Esophagus (tissue), 2 donors: ENCODE data around the gene PIEZO2. TPM values are rescaled to one million over a fixed set of nuclear protein-coding genes. Genes with fewer than 3 reads are reported as not detected.
"Not testable (repeated sequence)": the region's sequence is repeated elsewhere in the genome, so short reads cannot be mapped to it uniquely, and the experiment has no call there.

ENCODE experiments used
- H3K27ac ChIP-seq, 2 donors: one replicate each; pipeline ENCODE4 v1.5.1; 2013; ENCODE audit warnings: low read depth in 2 of 2, mild to moderate bottlenecking in 2 of 2, inconsistent platforms in 1 of 2, low read length in 1 of 2, moderate library complexity in 1 of 2
- H3K27me3 ChIP-seq, 2 donors: one replicate each; pipeline ENCODE4 v1.6.1; 2013; ENCODE audit warnings: low read length in 2 of 2, control low read depth in 1 of 2, mild to moderate bottlenecking in 1 of 2; ENCODE audit not compliant: insufficient read depth in 2 of 2, control insufficient read depth in 1 of 2
- H3K36me3 ChIP-seq, 2 donors: one replicate each; pipeline ENCODE4 v1.6.1; 2013; ENCODE audit warnings: low read length in 1 of 2; ENCODE audit not compliant: control insufficient read depth in 2 of 2, insufficient read depth in 2 of 2
- H3K4me1 ChIP-seq, 2 donors: one replicate each; pipeline ENCODE4 v1.6.1; 2013; ENCODE audit warnings: low read length in 1 of 2; ENCODE audit not compliant: control insufficient read depth in 2 of 2, insufficient read depth in 2 of 2
- H3K4me3 ChIP-seq, 2 donors: one replicate each; pipeline ENCODE4 v1.5.1; 2013; ENCODE audit warnings: low read length in 2 of 2, mild to moderate bottlenecking in 2 of 2, low read depth in 1 of 2, moderate library complexity in 1 of 2
- H3K9me3 ChIP-seq, 2 donors: one replicate each; pipeline ENCODE4 v1.6.1; 2013; ENCODE audit warnings: mild to moderate bottlenecking in 2 of 2, low read depth in 1 of 2, low read length in 1 of 2, moderate library complexity in 1 of 2; ENCODE audit not compliant: control insufficient read depth in 2 of 2, insufficient read depth in 1 of 2
- WGBS, 2 donors: extraction: QIAGEN DNeasy Blood & Tissue Kit; methylation state at CpG; one replicate each; pipeline ENCODE4 v1.1.7; 2013; 5-methylcytosine and 5-hydroxymethylcytosine counted together
- polyA plus RNA-seq, 2 donors: library from polyadenylated mRNA; stranded (reverse); fragments of 200-250 nt; gene quantifications; one replicate each; pipeline ENCODE4 v1.2.3, GENCODE V29; 2013
- donor health status: healthy with polysubstance abuse.
- donor health status: Bipolar disorder and iron deficiency.

The PIEZO2 gene
- polyA plus RNA-seq, 2 donors, result 0.37 to 0.66 TPM

- 65 to 75% methylated on average over 4 of the region's 4 CpGs for WGBS, 2 donors
- H3K36me3 ChIP-seq, result no peaks in the 10 kb centered on the region
- peaks cover 0 to 5% of the 10 kb centered on the region in 2 donors for H3K27me3 ChIP-seq
- no peak overlapping the region for H3K4me3 ChIP-seq
- peaks cover 0 to 3% of the 10 kb centered on the region in 2 donors for H3K9me3 ChIP-seq
- no peak overlapping the region for H3K27ac ChIP-seq
- peaks cover 0 to 8% of the 10 kb centered on the region in 2 donors for H3K4me1 ChIP-seq
These were observed 3.8 kb downstream of the PIEZO2 start for GRCh38 chr18:11145413-11146191.

GRCh38 chr18:11137400-11137799, 12.0 kb downstream of the PIEZO2 start:
- H3K4me1 ChIP-seq, result no peaks in the 10 kb centered on the region
- H3K36me3 ChIP-seq, result no peaks in the 10 kb centered on the region
- no peak overlapping the region for H3K4me3 ChIP-seq
- no peaks in the 10 kb centered on the region for H3K9me3 ChIP-seq
- WGBS, 2 donors, result 68 to 70% methylated on average over 7 of the region's 7 CpGs
- no peak overlapping the region for H3K27ac ChIP-seq
- H3K27me3 ChIP-seq, result no peaks in the 10 kb centered on the region

- H3K27ac ChIP-seq, result no peak overlapping the region
- WGBS, 2 donors, result 37% methylated on average over 2 of the region's 2 CpGs
- no peak overlapping the region for H3K4me3 ChIP-seq
- H3K36me3 ChIP-seq, result no peaks in the 10 kb centered on the region
- H3K27me3 ChIP-seq, result no peaks in the 10 kb centered on the region
- no peaks in the 10 kb centered on the region for H3K9me3 ChIP-seq
- H3K4me1 ChIP-seq, result no peaks in the 10 kb centered on the region
These were observed 13.1 kb downstream of the PIEZO2 start for GRCh38 chr18:11136241-11136640.

GRCh38 chr18:11134940-11135339, 14.4 kb downstream of the PIEZO2 start:
- Histone ChIP-seq H3K4me1 (no peaks in the 10 kb centered on the region), H3K9me3 (no peaks in the 10 kb centered on the region), H3K36me3 (no peaks in the 10 kb centered on the region), H3K27me3 (no peaks in the 10 kb centered on the region), H3K4me3 (no peak overlapping the region), H3K27ac (no peak overlapping the region)
- 59% methylated on average over 4 of the region's 4 CpGs for WGBS, 2 donors

GRCh38 chr18:11129059-11129458, 20.3 kb downstream of the PIEZO2 start:
- not testable (repeated sequence) for H3K4me1 ChIP-seq, H3K27me3 ChIP-seq
- 87 to 92% methylated on average over 5 of the region's 5 CpGs for WGBS, 2 donors

GRCh38 chr18:11125492-11126315, 23.7 kb downstream of the PIEZO2 start:
- no peak overlapping the region for H3K4me3 ChIP-seq
- H3K36me3 ChIP-seq, result no peaks in the 10 kb centered on the region
- no peak overlapping the region for H3K27ac ChIP-seq
- H3K27me3 ChIP-seq, result no peaks in the 10 kb centered on the region
- H3K9me3 ChIP-seq, result no peaks in the 10 kb centered on the region
- H3K4me1 ChIP-seq, result no peaks in the 10 kb centered on the region
- 61 to 65% methylated on average over 10 of the region's 10 CpGs for WGBS, 2 donors

More at GRCh38 chr18:11129059-11129458, 20.3 kb downstream of the PIEZO2 start:
- not testable (repeated sequence) for H3K27ac ChIP-seq, H3K9me3 ChIP-seq, H3K4me3 ChIP-seq, H3K36me3 ChIP-seq

GRCh38 chr18:11124054-11124453, 25.3 kb downstream of the PIEZO2 start:
- Histone ChIP-seq H3K27me3 (no peaks in the 10 kb centered on the region), H3K9me3 (no peaks in the 10 kb centered on the region), H3K36me3 (no peaks in the 10 kb centered on the region), H3K4me1 (no peaks in the 10 kb centered on the region), H3K4me3 (no peak overlapping the region), H3K27ac (no peak overlapping the region)
- WGBS, 2 donors, result 45 to 65% methylated on average over 1 of the region's 1 CpG

- Histone ChIP-seq H3K4me3 (no peak overlapping the region), H3K27ac (no peak overlapping the region), H3K27me3 (no peaks in the 10 kb centered on the region), H3K9me3 (no peaks in the 10 kb centered on the region), H3K4me1 (no peaks in the 10 kb centered on the region), H3K36me3 (no peaks in the 10 kb centered on the region)
- WGBS, 2 donors, result 42 to 51% methylated on average over 2 of the region's 2 CpGs
These were observed 27.9 kb downstream of the PIEZO2 start for GRCh38 chr18:11121443-11121849.

- WGBS, 2 donors, result 41 to 53% methylated on average over 5 of the region's 5 CpGs
- Histone ChIP-seq H3K4me1 (no peaks in the 10 kb centered on the region), H3K36me3 (no peaks in the 10 kb centered on the region), H3K4me3 (no peak overlapping the region), H3K27me3 (no peaks in the 10 kb centered on the region), H3K9me3 (no peaks in the 10 kb centered on the region), H3K27ac (no peak overlapping the region)
These were observed 29.3 kb downstream of the PIEZO2 start for GRCh38 chr18:11119959-11120587.
